Suprapubic skin (tissue), 4 donors: ENCODE measurements around the gene CLASP2. TPM values are rescaled to one million over a fixed set of nuclear protein-coding genes. Genes with fewer than 3 reads are reported as not detected.

ENCODE experiments used
- DNase-seq, 2 donors: peaks; one replicate each; pipeline ENCODE4 v3.0.0-alpha.2; 2019; ENCODE audit warnings: low spot score in 2 of 2
- H3K27ac ChIP-seq: fragments of 200-600 bp; sonication (generic); one replicate; pipeline ENCODE4 v1.5.1; 2019
- H3K27me3 ChIP-seq: fragments of 200-600 bp; sonication (generic); one replicate; pipeline ENCODE4 v1.5.1; 2019
- H3K36me3 ChIP-seq: fragments of 200-600 bp; sonication (generic); one replicate; pipeline ENCODE4 v1.5.1; 2019
- H3K4me1 ChIP-seq: fragments of 200-600 bp; sonication (generic); one replicate; pipeline ENCODE4 v1.5.1; 2019
- H3K4me3 ChIP-seq: fragments of 200-600 bp; sonication (generic); one replicate; pipeline ENCODE4 v1.5.1; 2019; ENCODE audit warnings: mild to moderate bottlenecking
- H3K9me3 ChIP-seq: fragments of 200-600 bp; sonication (generic); one replicate; pipeline ENCODE4 v1.5.1; 2019
- CTCF ChIP-seq, 2 donors: fragments of 200-600 bp in 1 of 2; fragments of 450-650 bp in 1 of 2; sonication (generic) in 1 of 2; IDR thresholded peaks; one replicate each; pipeline ENCODE4 v1.5.1; 2016 to 2019; ENCODE audit warnings: antibody characterized with exemption in 2 of 2, mild to moderate bottlenecking in 1 of 2, moderate library complexity in 1 of 2
- EP300 ChIP-seq: sonication (generic); formaldehyde crosslinking; IDR thresholded peaks from one replicate; pipeline ENCODE4 v1.6.1; 2017; ENCODE audit warnings: antibody characterized with exemption
- POLR2A ChIP-seq, 2 donors: fragments of 450-650 bp; IDR thresholded peaks; one replicate each; pipeline ENCODE4 v1.6.1; 2017; ENCODE audit warnings: antibody characterized with exemption in 2 of 2, mild to moderate bottlenecking in 2 of 2, moderate library complexity in 2 of 2
- POLR2AphosphoS5 ChIP-seq, 3 donors: sonication (generic); formaldehyde crosslinking; IDR thresholded peaks; one replicate each; pipeline ENCODE4 v1.6.1; 2017; ENCODE audit warnings: antibody characterized with exemption in 3 of 3
- WGBS: methylation state at CpG from one replicate; pipeline ENCODE4 v1.1.5; 2018; 5-methylcytosine and 5-hydroxymethylcytosine counted together
- total RNA-seq, 4 donors: library from RNA; depleted of rRNA; stranded (reverse); fragments of >200 nt; gene quantifications; one replicate each; pipeline ENCODE4 v1.1.0, GENCODE V29; 2016

The CLASP2 gene
- total RNA-seq, 4 donors from 2014 or later, result 44.8 to 140 (median 59.7) TPM

GRCh38 chr3:33597257-33597689 lies 120.8 kb downstream of the CLASP2 start:
- peaks cover 34% of the 10 kb centered on the region for H3K36me3 ChIP-seq
- TF ChIP-seq CTCF (IDR thresholded peaks at IDR 0.05) (no peak), POLR2AphosphoS5 (IDR thresholded peaks at IDR 0.05) (no peak)
- 67% methylated on average over 2 of the region's 2 CpGs for WGBS
- DNase-seq, result no peak
- no peaks in the 10 kb centered on the region for H3K27me3 ChIP-seq
- H3K4me3 ChIP-seq, result no peak overlapping the region
- H3K4me1 ChIP-seq, result no peaks in the 10 kb centered on the region
- H3K9me3 ChIP-seq, result no peaks in the 10 kb centered on the region
- no peak overlapping the region for H3K27ac ChIP-seq

- H3K36me3 ChIP-seq, result peaks cover 32% of the 10 kb centered on the region
- H3K27ac ChIP-seq, result no peak overlapping the region
- H3K4me3 ChIP-seq, result no peak overlapping the region
- 96% methylated on average over 1 of the region's 1 CpG for WGBS
- H3K4me1 ChIP-seq, result no peaks in the 10 kb centered on the region
- DNase-seq, result no peak
- H3K27me3 ChIP-seq, result no peaks in the 10 kb centered on the region
- TF ChIP-seq EP300 (no peak), CTCF (IDR thresholded peaks at IDR 0.05) (no peak), POLR2A (IDR thresholded peaks at IDR 0.05) (no peak), POLR2AphosphoS5 (IDR thresholded peaks at IDR 0.05) (no peak)
- H3K9me3 ChIP-seq, result no peaks in the 10 kb centered on the region
Measured at GRCh38 chr3:33592999-33593398, 125.1 kb downstream of the CLASP2 start.

- H3K9me3 ChIP-seq, result no peaks in the 10 kb centered on the region
- DNase-seq, result no peak
- WGBS, result 98% methylated on average over 2 of the region's 2 CpGs
- no peak overlapping the region for H3K4me3 ChIP-seq
- no peaks in the 10 kb centered on the region for H3K4me1 ChIP-seq
- H3K27ac ChIP-seq, result no peak overlapping the region
- H3K27me3 ChIP-seq, result no peaks in the 10 kb centered on the region
- H3K36me3 ChIP-seq, result peaks cover 47% of the 10 kb centered on the region
- no peak for TF ChIP-seq POLR2AphosphoS5 (IDR thresholded peaks at IDR 0.05)
- no peak for TF ChIP-seq POLR2A (IDR thresholded peaks at IDR 0.05)
- TF ChIP-seq CTCF (IDR thresholded peaks at IDR 0.05), result no peak
- TF ChIP-seq EP300, result no peak
Measured at GRCh38 chr3:33590541-33590940, 127.5 kb downstream of the CLASP2 start.

- H3K4me3 ChIP-seq, result no peak overlapping the region
- no peaks in the 10 kb centered on the region for H3K27me3 ChIP-seq
- no peaks in the 10 kb centered on the region for H3K9me3 ChIP-seq
- H3K4me1 ChIP-seq, result no peaks in the 10 kb centered on the region
- H3K36me3 ChIP-seq, result peaks cover 68% of the 10 kb centered on the region
- 67% methylated on average over 3 of the region's 3 CpGs for WGBS
- DNase-seq, result no peak
- no peak overlapping the region for H3K27ac ChIP-seq
- TF ChIP-seq POLR2AphosphoS5 (IDR thresholded peaks at IDR 0.05) (no peak), EP300 (no peak), CTCF (IDR thresholded peaks at IDR 0.05) (no peak), POLR2A (IDR thresholded peaks at IDR 0.05) (no peak)
Measured at GRCh38 chr3:33586402-33586801, 131.7 kb downstream of the CLASP2 start.

GRCh38 chr3:33582234-33582633 lies 135.8 kb downstream of the CLASP2 start:
- H3K4me3 ChIP-seq, result no peak overlapping the region
- DNase-seq, result no peak
- no peaks in the 10 kb centered on the region for H3K27me3 ChIP-seq
- H3K27ac ChIP-seq, result no peak overlapping the region
- TF ChIP-seq POLR2A (IDR thresholded peaks at IDR 0.05) (no peak), EP300 (no peak), CTCF (IDR thresholded peaks at IDR 0.05) (no peak), POLR2AphosphoS5 (IDR thresholded peaks at IDR 0.05) (no peak)
- H3K36me3 ChIP-seq, result peaks cover 55% of the 10 kb centered on the region
- no peaks in the 10 kb centered on the region for H3K9me3 ChIP-seq
- H3K4me1 ChIP-seq, result no peaks in the 10 kb centered on the region
- 81% methylated on average over 3 of the region's 3 CpGs for WGBS
